PC-3 (cell line): ENCODE results near the gene OSBPL6.

Experiments
- CTCF ChIP-seq: fragments of 300-600 bp; sonication (generic); conservative IDR thresholded peaks from 2 replicates; pipeline ENCODE4 v1.5.1; 2017; ENCODE audit warnings: antibody characterized with exemption, low read depth, mild to moderate bottlenecking, low read length
- EZH2 ChIP-seq: fragments of 300-600 bp; sonication (generic); IDR thresholded peaks from one replicate; pipeline ENCODE4 v1.6.1; 2017; ENCODE audit warnings: antibody characterized with exemption, mild to moderate bottlenecking, low read length; ENCODE audit not compliant: unreplicated experiment

- TF ChIP-seq CTCF (peak; percentile 81), EZH2 (no peak)
Observed at GRCh38 chr2:178280244-178280852, 86.0 kb downstream of the OSBPL6 start.
